GM21526 (cell line): Measurements from ENCODE around the gene RAB3GAP2.
"Not testable (repeated sequence)": the region's sequence is repeated elsewhere in the genome, so short reads cannot be mapped to it uniquely, and the experiment has no call there.

Source experiments
- ATAC-seq: cut with Tn5 transposase; IDR thresholded peaks from one replicate; pipeline ENCODE4 v1.9.1; 2021; ENCODE audit warnings: moderate library complexity; ENCODE audit not compliant: unreplicated experiment, low FRiP score

RAB3GAP2 gene

GRCh38 chr1:220241072-220241663 is 31.1 kb downstream of the RAB3GAP2 start:
- ATAC-seq = no peak

GRCh38 chr1:220239966-220240365 is 32.3 kb downstream of the RAB3GAP2 start:
- ATAC-seq = no peak

GRCh38 chr1:220239213-220239612 is 33.0 kb downstream of the RAB3GAP2 start:
- no peak for ATAC-seq

- not testable (repeated sequence) for ATAC-seq
Measured at GRCh38 chr1:220236278-220236677, 36.0 kb downstream of the RAB3GAP2 start.

GRCh38 chr1:220235462-220235861 is 36.8 kb downstream of the RAB3GAP2 start:
- no peak for ATAC-seq

- no peak for ATAC-seq
Measured at GRCh38 chr1:220233927-220234326, 38.3 kb downstream of the RAB3GAP2 start.

- ATAC-seq = no peak
Measured at GRCh38 chr1:220229771-220230170, 42.5 kb downstream of the RAB3GAP2 start.

- no peak for ATAC-seq
Measured at GRCh38 chr1:220227393-220227792, 44.9 kb downstream of the RAB3GAP2 start.

- ATAC-seq = no peak
Measured at GRCh38 chr1:220226752-220227151, 45.5 kb downstream of the RAB3GAP2 start.

- ATAC-seq = no peak
Measured at GRCh38 chr1:220225957-220226356, 46.3 kb downstream of the RAB3GAP2 start.

GRCh38 chr1:220224611-220225124 is 47.6 kb downstream of the RAB3GAP2 start:
- ATAC-seq = no peak

GRCh38 chr1:220224033-220224432 is 48.2 kb downstream of the RAB3GAP2 start:
- ATAC-seq = no peak

GRCh38 chr1:220222939-220223338 is 49.3 kb downstream of the RAB3GAP2 start:
- ATAC-seq = no peak

- no peak for ATAC-seq
Measured at GRCh38 chr1:220221670-220222069, 50.6 kb downstream of the RAB3GAP2 start.

GRCh38 chr1:220221269-220221668 is 51.0 kb downstream of the RAB3GAP2 start:
- ATAC-seq = no peak

GRCh38 chr1:220220699-220221040 is 51.6 kb downstream of the RAB3GAP2 start:
- ATAC-seq = peak; percentile 2

GRCh38 chr1:220219865-220220698 is 52.2 kb downstream of the RAB3GAP2 start:
- peak; percentile 46 for ATAC-seq

- ATAC-seq = no peak
Measured at GRCh38 chr1:220219136-220219442, 53.2 kb downstream of the RAB3GAP2 start.

- ATAC-seq = not testable (repeated sequence)
Measured at GRCh38 chr1:220218397-220219135, 53.7 kb downstream of the RAB3GAP2 start.

GRCh38 chr1:220217383-220217988 is 54.8 kb downstream of the RAB3GAP2 start:
- ATAC-seq = no peak

GRCh38 chr1:220213382-220213983 is 58.8 kb downstream of the RAB3GAP2 start:
- ATAC-seq = no peak
